Breast epithelium (tissue), 3 donors: Measurements from ENCODE around the gene SOCS1.

ENCODE experiments used
- POLR2A ChIP-seq: fragments of 450-650 bp; IDR thresholded peaks from one replicate; pipeline ENCODE4 v1.6.1; 2016; ENCODE audit warnings: antibody characterized with exemption, mild to moderate bottlenecking, moderate library complexity
- TF ChIP-seq, protein P1 (sequence below), 3 donors: fragments of 450-650 bp; IDR thresholded peaks; one replicate each; pipeline ENCODE4 v1.5.1; 2016 to 2017; ENCODE audit warnings: antibody characterized with exemption in 3 of 3, mild to moderate bottlenecking in 3 of 3, moderate library complexity in 3 of 3

DNA sequence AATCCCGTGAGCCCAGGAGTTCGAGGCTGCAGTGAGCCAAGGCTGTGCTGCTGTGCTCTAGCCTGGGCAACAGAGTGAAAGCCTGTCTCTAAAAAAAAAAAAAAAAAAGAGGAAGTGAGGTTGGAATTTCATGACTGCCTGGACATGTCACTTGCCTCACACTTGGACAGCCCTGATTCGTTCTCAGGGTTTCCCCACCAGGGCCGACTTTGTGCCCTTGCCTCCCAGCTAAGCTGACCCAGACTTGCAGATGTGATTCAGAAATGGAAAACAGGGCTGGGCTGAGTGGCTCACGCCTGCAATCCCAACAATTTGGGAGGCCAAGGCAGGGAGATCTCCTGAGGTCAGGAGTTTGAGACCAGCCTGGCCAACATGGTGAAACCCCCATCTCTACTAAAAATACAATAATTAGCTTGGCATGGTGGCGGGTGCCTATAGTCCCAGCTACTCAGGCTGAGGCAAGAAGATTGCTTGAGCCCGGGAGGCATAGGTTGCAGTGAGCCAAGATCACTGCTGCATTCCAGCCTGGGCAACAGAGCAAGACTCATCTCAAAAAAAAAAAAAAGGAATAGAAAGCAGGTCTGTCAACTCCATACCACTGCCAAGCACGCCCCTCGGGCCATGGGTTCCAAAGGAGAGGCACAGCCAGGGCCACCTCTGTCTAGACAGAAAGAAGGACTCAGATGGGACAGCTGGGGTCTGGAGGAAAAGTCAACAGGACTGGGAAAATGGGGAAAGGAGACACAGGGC, 46.9 kb downstream of the SOCS1 start:
- TF ChIP-seq POLR2A, result no peak
- TF ChIP-seq, protein P1, sequence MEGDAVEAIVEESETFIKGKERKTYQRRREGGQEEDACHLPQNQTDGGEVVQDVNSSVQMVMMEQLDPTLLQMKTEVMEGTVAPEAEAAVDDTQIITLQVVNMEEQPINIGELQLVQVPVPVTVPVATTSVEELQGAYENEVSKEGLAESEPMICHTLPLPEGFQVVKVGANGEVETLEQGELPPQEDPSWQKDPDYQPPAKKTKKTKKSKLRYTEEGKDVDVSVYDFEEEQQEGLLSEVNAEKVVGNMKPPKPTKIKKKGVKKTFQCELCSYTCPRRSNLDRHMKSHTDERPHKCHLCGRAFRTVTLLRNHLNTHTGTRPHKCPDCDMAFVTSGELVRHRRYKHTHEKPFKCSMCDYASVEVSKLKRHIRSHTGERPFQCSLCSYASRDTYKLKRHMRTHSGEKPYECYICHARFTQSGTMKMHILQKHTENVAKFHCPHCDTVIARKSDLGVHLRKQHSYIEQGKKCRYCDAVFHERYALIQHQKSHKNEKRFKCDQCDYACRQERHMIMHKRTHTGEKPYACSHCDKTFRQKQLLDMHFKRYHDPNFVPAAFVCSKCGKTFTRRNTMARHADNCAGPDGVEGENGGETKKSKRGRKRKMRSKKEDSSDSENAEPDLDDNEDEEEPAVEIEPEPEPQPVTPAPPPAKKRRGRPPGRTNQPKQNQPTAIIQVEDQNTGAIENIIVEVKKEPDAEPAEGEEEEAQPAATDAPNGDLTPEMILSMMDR (IDR thresholded peaks at IDR 0.05), result no peak
